Activated CD4-positive, alpha-beta T cell treated with anti-CD3 and anti-CD28 coated beads for 1 hour (primary cell): ENCODE data around the gene CPSF4.

Source experiments
- DNase-seq: peaks from one replicate; pipeline ENCODE4 v3.0.0-alpha.2; 2020

Gene CPSF4

DNA sequence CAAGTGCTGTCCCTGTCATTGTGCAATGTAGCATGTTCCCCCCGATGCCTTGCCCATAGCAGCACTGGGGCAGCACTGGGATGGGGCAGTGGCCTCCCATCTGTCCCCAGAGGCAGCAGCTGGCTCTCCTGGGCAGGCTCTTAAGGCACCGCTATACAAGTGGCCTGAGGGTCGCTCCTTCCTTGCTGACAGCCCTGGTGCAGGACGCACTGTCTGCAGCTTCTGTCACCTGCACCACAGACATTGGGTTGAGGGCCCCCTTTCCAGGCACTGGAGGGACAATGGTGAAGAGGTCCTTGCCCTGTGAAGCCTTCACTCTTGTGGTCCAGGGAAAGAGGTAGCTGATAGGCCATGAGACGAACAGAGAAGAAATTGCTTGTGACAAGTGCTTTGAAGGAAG is 10.6 kb downstream of the CPSF4 start:
- DNase-seq, result no peak

DNA sequence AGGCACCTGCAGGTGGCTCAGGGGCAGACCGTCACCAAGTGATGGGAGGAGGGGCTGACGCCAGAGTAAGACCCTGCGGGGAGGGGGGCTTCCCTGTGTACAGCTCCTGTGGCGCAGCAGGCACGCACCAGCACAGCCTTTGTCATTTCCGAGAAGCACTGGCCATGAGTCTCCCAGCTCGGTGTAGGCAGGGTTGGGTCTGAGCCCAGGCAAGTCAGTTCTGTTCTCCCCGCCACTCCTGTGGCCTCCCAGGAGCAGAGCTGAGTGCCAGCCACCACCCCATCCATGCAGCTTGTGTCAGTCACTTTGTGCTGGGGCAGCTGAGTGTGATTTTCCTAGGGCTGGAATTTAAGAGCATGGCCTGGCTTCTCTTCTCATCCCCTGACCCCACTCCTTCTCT is 13.2 kb downstream of the CPSF4 start:
- DNase-seq, result no peak

DNA sequence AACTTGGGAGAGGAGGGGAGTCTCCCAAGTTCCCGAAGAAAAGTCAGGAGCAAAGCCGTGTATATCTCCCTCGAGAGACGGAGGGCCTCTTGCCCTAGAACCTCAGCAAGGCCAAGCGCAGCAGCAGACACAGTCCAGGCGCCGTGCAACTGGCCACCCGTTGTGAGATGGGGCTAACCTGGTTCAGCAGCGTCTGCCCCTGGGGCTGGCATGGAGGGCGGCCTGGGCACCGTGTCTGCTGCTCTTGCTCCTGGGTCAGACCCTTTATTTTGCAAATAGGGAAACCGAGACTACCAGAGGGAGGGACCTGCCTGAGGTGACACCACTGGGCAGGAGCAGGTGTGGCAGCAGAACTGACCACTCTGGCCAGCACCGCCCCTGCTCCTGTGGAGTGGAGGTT is 13.8 kb downstream of the CPSF4 start:
- DNase-seq, result no peak

DNA sequence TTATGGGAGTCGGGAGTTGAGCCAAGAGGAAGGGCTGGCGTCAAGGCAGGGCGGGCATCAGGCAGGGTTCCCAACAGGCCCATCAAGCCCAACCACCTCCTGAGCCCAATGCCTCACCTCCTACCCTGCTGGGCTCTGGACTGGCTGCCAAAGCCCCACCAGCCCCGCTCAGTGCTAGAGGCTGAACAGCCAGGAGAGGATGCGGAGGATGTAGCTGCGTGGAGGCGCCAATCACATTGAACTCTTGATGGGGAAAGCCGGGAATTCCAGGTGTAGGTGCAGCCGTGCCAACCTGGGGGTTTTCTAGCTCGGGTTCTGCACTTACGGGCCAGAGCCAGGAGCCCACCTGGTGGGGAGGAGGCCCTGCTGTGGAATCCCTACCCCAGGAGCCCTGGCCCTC is 14.4 kb downstream of the CPSF4 start:
- DNase-seq, result no peak

DNA sequence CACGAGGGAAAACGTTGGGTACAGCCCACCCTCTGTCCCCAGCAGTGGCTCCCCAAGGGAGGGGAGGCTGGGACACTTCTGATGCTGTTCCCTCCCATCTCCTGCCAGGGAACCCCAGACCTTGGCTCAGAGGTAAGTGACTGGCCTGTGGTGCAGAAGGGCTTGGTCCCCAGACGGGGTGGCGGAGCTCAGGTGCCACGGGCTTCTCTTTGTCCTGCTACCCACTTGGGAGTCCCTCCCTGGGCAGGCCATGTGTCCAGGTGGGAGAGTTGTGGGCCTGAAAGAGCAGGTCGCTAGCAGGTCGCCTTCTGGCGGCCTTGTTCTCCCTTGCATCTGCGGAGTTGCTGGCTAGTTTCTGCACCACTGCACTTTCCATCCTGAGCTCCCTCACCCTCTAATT is 17.1 kb downstream of the CPSF4 start:
- no peak for DNase-seq

DNA sequence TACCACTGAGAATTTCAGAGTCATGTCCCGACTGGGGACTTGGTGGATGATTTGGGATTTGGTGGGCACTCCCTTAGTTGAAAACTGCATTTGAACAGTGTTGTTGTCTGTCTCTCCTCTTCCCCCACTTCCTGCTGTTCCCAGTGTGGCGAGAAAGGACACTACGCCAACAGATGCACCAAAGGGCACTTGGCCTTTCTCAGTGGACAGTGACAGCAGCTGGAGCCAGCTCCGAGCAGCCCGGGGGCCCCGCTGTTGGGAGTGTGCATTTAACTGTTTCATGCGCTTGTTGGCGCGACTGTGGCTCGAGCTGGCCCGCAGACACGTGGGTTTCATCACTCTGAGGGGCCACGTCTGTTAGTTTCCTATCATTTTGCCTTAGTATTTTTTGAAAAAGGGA is 17.5 kb downstream of the CPSF4 start:
- no peak for DNase-seq

DNA sequence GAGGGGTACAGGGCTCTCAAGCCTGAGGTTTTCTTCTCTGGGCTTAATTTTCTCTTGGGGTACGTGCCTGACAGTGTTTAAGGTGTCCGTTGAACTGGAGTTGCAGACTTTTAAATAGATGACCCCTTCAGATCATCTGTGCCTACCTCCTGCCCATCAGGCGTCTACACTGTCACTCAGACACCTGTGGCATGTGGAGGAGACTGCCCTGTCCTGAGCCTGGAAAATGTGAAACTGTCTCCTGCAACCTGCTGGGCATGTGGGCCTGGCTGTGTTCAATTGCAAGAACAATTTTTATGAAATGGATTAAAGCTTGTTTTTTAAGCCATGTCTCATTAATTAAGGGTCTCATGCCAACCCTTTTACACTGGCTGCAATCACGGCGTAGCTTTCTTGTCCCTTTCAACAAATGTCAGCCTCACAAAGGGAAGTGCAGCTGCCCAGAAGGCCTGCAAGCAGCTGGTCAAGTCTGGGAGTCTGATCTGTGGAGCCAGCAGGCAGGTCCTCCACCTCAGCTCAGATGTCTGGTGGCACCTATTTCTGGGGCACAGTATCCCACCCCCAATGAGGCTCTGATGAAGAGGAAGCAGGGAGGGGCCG is 18.4 kb downstream of the CPSF4 start:
- DNase-seq, result no peak

DNA sequence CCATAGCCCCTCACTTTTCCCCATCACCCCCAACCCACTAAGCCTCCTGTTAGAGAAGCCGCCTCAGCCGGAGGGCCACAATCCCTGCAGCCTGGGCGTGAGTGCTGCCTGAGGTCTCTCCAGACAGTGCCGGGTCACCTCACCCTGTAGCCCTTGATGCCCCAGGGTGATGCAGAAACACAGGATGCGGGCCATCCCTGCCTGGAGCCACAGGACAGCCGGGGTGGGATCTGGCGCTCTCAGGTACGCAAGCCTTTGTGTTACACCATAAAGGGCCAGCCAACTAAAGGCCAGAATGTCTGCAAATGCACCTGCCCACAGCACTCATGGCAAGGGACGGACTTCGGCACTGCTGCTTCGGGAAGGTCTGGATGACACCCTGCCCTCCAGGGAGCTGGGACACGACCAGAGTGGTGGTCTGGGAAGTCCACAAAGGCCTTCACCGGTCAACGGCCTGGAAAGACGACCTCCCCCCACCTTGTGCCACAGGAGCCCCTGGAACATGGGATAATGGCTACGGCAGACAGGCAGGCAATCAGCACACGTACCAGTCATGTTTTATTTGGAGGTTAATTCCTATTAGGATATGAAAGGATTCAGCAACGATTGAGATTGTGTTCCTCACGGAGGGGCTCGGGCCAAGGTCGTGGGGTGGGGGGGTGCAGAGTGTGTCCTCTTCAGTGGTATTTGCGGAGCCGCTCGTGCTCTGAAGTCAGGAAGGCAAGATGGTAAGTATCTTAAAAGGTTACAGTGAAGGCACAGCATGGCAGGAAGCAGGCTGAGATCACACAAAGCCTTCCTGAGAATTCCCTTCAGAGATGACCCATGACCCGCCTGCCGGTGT is 19.1 kb downstream of the CPSF4 start:
- DNase-seq, result no peak

DNA sequence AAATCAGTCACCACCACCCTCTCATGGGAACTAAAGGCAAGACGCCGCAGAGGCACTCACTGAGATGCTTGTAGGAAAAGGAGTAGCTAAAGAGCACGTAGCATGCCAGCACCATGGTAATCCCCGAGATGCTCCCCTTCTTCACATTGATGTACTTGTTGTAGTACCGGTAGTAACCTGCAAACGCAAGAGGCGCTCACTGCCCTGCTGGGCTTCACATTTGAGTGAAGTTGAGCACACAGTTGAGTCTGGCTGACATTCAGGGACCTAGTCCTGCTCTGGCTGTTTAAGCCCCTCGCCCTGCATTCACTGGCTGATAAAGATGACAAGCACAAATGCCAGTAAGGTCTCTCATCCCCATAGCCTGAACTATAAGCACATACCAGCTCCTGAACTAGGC is 20.3 kb downstream of the CPSF4 start:
- DNase-seq, result no peak

DNA sequence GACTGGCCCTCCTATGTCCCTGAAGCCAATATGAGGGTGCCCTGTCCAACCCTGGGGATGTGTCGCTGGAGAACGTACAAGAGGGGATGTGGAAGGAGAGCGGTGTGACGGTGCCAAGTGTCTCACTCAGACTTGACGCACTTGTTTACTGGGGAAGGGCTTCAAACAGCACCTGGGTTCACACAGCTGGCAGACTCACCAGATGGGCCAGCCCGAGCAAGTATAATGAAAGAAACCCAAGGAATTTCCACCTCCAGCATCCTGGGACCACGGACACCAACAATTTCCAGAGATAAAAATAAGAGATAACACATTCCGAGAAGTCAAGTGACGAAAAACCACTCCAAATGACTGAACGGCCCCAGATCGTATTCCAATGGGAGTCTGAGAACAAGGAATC is 21.9 kb downstream of the CPSF4 start:
- DNase-seq, result no peak

DNA sequence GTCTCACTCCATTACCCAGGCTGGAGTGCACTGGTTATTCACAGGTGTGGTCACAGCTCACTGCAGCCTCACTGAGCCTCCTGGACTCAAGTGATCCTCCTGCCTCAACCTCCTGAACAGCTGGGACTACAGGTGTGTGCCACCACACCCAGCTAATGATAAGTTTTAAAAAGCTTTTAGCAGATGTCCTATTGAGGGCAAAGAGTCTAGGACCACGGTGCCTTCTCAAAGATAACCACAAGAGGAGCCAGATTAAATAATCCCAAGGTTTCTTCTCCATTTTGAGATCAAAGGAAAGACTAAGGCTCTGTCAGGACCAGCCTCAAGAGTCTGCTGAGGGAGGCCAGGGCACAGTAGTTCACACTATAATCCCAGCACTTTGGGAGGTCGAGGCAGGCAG is 22.5 kb downstream of the CPSF4 start:
- DNase-seq, result no peak

DNA sequence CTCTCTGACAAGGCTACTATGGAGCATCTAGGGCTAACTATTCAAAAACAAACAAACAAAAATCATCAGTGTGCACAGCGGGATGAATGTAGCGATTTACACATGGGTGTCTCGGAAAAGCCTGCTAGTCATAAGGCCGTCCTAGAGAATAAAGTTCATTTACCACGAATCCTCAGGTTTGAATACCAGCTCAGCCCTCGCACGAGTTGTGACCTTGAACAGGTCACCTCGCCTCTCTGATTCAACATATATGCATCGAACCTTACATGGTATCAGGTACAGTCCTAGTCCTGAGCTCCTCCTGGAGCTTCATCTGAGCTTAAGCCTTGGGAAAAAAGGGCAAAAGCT is 26.7 kb downstream of the CPSF4 start:
- DNase-seq, result no peak

DNA sequence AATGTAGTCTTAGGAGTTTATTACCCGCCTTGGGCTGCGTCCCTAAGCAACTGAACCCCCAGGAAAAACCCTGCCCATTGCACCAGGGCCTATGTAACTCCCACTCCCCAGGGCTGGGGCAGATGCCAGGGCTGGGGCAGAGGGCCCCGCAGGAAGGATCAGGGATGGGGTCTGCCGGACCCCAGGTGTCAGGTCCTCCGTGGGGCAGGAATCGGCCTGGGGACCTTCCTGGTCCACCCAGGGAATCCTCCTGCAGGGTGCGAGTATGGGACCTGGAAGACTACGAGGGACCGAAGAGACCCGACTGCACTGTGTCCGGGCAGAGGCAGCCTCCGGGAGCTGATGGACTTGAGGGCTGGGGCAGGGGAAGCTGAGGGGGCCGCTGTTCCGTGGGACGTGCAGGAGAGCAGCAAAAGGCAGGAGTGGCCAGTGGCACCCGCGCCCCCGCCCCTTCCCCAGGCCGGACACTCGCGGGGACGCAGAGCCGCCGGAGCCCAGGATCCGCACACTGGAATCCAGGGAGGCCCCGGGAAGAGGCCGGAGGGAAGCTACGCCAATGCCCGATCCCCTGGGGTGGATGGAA is 29.7 kb downstream of the CPSF4 start:
- DNase-seq, result no peak

DNA sequence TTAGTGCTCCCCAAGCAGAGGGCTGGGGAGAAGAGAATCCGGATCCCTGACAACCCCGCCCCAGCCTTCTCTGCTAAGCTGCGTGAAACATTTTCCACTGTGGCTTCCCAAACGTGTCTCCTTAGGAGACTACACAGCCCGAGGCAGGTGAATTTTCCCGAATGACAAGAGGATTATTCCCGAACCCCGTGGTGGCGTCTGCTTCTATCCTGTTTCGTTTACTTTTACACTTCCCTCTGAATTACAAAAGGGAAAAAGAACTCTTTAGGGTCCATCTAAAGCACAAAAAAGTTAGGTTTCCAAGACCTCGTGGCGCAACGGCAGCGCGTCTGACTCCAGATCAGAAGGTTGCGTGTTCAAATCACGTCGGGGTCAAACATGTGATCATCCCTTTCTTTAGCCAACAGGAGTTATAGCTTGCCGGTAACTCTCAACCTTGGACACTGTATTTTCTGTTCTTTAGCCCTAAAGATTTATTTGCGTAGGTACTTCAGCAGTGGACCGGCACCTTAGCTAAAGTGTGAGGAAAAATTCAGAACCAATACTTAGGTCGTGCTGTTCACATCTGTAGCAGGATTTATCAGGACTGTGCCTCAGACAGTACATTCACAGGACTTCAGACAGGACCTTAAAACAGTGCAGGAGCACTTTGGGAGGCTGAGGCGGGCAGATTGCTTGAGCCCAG is 30.8 kb downstream of the CPSF4 start:
- no peak for DNase-seq

DNA sequence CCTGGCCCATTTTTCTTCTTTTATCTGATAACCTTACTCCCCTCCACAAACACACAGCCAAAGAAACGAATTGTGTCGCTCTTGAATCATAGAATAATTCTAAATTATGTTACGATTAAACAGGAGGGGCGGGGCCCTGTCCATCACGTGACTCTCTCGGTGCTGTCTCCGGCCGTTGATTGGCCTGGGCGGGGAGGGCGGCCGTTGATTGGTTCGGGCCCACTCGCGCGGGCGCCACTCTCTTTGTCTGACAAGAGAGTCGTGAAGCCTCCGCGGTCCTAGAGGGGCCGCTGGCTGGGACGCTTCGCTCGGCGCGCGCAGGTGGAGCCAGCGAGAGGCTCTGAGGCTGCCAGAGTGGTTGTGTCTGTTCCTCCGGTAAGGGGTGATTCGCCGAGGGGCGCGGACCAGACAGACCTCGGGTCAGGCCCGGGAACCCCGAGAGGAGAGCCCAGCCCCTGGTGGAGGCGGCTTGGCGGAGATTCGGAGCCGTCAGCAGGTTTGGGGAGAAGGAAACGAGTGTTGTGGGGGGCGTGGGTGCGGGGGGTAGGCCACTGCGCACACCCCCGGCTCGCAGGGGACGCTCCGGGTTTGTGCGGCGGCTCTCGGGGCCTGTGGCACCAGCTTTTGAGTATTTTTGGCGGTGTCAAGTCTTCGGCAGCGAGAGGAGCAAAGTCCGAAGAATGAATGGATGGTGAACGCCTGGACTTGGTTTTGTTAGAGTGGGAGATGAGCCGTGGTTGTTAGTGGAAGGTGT is 34.0 kb downstream of the CPSF4 start, which contains the start of gene ZNF789:
ZNF789 (plus strand) TSS at position 330 of the 754 bp plus-strand sequence. CDS start 3,567 bp downstream, outside the sequence.
- DNase-seq, result peak; percentile 97

DNA sequence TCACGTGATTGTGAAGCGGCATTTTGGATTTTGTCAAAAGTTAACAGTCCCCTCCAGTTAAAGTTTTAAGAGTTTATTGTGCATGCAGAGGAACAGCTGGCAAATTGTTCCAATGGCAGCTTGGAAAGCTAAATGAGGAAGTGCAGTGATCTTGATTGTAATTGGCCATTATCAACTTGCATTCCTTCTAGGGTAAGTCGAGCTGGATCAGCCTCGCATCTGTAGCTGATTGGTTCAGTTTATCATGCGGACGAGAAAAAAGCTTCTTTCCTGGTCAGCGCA is 34.5 kb downstream of the CPSF4 start:
- no peak for DNase-seq

DNA sequence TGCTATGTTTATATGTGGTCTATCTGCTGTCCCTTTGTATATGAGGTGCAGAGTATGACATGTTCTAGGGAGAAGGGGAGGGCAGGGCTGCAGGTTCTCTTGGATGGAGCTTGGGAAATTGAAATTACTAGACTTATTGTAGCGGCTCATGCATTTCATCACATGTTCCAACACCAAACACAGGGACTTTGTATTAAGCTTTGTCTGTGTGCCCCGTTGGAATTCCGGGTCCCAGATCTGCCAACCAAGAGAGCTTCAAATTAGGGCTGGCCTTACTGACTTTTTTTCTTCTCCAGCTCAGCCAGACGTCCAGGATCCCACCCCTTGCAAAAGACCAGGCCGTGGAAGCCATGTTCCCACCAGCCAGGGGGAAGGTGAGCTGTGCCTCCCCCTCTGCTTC is 37.4 kb downstream of the CPSF4 start:
- DNase-seq, result no peak

DNA sequence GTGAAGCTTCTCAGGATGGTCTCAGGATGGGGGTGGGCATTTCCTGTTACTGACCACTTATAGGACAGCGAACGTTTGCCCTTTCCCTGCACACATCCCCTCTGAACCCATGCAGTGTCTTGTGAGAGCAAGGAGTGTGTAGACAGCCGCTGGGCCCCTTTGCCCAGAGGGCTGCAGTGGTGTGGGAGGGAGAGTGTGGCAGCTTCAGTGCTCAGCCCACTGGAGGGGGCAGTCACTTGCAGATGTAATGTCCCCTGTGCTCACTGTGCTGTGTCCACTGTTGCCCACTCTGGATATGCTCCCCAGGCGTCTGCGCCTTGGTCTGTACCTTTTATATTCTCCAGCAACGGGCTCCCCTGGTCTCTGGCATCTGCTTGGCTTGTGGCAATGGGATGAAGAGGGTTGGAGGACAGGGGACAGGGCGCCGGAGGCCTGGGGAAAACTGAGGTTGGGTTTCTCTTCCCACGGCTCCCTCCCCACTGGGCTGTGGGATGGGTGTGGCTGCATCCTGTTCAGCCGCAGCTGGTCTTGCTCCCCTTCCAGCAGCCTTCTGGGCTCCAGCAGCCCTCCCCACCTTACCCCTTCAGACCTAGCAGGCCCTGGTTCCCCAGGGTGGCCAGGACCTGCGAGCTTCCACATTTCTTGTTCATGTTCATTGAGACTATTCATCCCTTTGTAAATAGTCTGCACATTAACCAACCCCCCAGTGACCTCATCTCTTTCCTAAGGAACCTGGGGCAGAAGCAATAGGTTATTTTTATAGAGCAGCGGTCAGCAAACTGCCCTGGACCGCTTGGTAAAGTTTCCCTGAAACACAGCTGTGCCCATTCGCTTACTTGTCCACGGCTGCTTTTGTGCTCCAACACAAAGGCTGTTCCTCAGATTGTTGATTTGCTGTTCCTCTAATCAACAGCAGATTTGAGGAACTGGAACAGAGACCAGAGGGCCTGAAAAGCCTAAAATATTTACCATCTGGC is 40.0 kb downstream of the CPSF4 start:
- no peak for DNase-seq

DNA sequence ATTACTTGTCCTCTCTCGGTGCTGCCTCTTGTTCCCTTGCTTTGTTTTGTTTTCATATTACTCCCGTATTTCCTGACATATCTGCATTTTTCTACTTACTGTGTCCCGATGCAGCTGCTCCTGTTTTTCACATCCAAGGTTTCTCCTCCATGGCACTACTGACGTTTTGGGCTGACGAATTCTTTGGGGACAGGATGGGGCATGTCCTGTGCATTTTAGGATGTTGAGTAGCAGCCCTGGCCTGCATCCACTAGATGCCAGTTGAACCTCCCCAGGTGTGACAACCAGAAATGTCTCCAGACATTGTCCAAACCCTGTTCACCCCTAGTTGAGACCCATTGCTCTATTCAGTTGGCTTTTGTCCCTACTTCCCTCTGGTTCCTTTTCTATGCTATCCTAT is 46.4 kb downstream of the CPSF4 start:
- DNase-seq, result no peak

DNA sequence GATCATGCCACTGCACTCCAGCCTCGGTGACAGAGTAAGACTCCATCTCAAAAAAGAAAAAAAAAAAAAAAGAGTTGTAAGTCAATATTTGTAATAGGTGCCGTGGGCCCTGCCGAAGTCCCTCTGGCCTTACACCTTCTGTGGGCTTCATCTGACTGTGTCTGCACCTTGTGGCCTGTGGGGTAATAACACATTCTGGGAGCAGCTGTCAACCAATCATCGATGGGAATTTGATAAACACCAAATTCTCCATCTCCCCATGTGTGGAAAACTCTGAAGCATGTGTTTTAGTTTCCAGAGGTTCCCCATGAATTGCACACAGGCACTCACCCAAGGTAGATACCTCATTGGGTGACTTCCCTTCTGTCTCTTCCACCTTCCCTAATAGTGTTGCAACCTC is 50.5 kb downstream of the CPSF4 start:
- no peak for DNase-seq

DNA sequence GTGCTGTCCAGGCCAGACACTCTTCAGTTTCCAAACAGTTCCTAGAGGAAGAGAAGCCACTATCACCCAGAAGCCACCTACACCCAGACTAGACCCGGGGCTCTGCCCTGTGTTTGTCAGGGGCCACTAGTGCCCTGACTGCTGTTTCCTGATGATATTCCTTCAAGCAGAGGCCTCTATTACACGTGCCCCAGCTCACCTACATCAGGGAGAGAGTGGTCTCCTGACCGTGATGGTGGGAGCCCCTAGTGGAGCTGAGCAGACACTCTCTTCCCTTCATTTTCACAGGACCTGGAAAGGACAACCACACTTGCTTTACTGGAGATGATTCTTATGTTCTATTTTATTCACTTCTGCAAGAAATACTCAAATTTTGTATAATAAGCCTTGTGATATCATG is 52.1 kb downstream of the CPSF4 start:
- DNase-seq, result no peak

DNA sequence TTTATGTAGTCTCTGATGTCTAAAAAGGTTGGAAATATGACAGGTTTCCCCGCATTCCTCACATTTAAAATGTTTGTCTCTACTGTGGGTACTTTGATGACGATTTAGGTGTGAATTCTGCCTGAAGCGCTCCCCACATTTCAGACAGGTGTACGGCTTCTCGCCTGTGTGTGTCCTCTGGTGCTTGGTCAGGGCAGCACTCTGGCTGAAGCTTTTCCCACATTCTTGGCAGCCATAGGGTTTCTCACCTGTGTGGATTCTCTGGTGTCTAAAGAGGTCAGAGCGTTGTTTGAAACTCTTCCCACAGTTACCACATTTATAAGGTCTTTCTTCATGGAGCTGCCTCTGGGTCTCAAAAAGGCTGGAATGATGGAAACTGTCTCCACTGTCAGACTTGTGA is 55.1 kb downstream of the CPSF4 start:
- DNase-seq, result no peak
